Superior temporal gyrus (tissue), 1 donor: ENCODE results near the gene VEZT.
"Not testable (repeated sequence)": the region's sequence is repeated elsewhere in the genome, so short reads cannot be mapped to it uniquely, and the experiment has no call there.

Experiments
- DNase-seq: peaks from one replicate; pipeline ENCODE4 v3.0.0-alpha.2; 2016; ENCODE audit errors: extremely low spot score

VEZT gene, protein sequence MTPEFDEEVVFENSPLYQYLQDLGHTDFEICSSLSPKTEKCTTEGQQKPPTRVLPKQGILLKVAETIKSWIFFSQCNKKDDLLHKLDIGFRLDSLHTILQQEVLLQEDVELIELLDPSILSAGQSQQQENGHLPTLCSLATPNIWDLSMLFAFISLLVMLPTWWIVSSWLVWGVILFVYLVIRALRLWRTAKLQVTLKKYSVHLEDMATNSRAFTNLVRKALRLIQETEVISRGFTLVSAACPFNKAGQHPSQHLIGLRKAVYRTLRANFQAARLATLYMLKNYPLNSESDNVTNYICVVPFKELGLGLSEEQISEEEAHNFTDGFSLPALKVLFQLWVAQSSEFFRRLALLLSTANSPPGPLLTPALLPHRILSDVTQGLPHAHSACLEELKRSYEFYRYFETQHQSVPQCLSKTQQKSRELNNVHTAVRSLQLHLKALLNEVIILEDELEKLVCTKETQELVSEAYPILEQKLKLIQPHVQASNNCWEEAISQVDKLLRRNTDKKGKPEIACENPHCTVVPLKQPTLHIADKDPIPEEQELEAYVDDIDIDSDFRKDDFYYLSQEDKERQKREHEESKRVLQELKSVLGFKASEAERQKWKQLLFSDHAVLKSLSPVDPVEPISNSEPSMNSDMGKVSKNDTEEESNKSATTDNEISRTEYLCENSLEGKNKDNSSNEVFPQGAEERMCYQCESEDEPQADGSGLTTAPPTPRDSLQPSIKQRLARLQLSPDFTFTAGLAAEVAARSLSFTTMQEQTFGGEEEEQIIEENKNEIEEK

DNA sequence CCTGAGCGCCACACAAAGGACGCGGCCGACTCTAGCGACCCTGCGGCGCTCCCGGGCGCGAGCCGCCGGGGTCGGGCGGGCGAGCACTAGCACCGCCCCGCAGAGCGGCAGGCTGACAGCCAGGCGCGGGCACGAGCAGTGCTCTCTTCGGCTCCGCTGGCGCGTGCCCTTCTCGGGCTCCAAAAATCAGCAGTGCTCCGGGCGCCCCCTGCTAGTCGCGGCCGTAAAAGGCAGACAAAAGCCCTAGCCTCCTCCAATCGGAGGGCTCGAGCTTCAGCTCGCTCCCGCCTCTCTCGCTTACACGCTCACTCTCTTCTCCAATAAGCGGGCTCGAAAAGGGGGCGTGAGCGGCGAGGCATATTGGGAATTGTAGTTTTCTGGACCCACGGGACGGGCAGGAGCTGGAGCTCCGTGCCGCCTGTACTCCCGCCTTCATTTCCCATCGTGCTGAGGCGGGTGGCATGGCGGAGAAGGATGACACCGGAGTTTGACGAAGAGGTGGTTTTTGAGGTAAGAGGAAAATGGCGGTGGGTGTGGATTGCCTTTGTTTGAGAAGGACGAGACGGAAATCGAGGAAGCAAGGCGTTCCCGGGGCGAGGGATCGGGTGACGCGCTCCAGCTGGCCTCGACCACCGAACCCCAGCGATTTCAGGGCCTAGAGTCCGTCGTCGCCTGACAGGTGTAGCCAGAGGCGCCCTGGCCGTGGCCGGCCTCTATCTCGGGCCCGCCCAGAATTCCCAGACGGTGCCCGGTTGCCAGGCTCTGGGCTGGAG is at the start of gene VEZT, which contains the start of gene FGD6:
Gene VEZT, plus strand, starts transcription at position 431 of the 773 bp plus-strand sequence. Its CDS starts 44 bp downstream, at position 475.
Gene FGD6, minus strand, starts transcription at position 91 of the 773 bp plus-strand sequence. CDS start 227 bp downstream, outside the sequence.
- peak; percentile 100 for DNase-seq

DNA sequence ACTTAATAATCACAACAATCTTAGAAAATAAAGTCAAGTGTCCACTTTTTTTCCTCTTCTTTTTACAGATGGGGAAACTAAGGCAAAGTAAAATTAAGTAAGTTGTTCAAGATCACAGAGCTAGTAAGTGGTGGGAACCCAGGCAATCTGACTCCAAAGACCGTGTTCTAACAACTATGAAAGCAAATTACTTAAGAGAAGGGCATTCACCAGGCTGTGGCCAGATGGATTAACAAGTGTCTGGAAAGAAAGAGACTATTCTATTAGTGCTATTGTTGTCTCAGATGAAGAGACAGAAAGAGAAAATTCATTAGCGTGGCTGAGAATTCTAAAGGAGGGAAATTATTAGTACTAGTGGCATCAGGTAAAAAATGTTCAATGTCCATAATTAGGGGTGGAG is 48.9 kb upstream of the VEZT start:
- no peak for DNase-seq

DNA sequence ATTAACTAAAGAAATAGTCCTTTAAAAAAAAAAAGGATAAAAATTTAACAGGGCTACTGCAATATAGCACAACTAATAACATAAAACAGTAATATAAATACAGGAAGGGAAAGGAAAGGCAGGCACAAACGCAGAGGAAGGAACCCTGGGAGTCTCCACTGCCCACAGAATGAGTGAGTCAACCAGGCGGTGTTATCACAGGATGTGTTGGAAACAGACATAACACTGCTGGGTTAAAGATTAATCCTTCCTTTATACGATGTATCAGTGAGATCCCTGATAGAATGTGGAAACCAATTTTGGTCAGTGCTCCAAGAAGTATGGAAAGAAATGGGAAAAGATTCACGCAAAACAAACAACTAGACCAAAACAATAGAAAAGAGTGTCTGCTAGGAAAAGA is 48.2 kb upstream of the VEZT start:
- DNase-seq: peak; percentile 4

DNA sequence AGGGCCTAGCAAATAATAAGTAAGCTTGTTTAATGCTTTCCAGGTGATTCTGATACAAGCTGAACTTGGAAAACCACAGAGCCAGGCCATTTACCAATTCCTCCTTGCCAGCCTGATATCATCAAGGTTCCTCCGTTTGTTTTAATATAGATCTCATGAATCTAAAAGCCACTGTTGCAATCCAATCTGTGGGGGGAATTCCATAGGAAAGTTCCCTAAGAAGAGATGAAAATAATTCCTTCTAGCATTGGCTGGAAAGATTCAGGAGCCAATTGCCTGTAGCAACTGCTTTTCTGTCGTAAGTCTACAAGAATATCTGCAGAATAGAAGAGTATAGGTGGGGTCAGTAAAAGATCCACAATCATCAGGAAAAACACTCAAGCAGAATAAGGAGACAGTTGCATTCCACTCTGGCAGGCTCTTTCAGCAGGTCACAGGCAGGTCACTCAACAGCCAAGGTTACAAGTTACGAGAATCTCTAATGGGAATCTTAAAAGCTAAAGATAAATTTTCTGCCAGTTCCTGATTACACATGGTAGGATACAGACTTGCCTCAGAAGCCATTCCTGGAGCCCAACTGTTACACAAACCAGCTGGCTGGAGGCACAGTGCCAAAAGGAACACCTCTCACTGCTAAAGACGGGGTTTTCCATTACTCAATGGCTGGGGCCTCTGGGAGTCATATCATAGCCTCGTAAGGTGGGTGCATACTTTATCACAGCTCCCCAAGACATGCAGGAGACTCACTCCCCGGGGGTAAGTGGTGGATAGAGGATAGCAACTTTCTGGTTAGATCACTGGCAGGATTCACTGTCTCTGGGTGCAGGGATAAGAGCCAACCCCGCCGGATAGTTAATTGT is 44.0 kb upstream of the VEZT start:
- no peak for DNase-seq

DNA sequence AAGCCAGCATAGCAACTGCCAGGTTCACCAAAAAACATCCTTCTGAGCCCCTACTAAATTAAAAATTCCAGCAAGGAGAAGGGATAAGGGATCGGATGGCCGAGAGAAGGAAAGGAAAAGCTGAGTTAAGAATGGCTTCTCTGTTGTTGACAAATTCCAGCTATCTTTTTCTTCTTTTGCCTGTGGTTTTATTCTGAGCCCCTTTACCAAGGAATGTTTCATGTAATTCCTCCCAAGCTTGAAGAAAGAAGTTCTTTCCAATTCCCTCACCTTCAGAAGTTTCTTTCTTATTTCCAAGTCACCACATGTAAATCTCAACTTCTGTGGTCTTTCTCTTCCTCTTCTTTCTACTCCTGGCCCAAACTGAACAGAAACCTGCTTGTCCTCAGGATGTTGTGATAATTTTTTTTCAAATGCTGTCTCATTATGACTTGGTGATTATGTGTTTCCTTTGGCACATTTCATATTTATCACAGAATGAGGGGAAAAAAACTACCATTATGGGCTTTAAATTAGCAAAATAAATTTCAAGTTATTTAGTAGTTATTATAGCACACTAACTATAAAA is 40.3 kb upstream of the VEZT start:
- DNase-seq: no peak

DNA sequence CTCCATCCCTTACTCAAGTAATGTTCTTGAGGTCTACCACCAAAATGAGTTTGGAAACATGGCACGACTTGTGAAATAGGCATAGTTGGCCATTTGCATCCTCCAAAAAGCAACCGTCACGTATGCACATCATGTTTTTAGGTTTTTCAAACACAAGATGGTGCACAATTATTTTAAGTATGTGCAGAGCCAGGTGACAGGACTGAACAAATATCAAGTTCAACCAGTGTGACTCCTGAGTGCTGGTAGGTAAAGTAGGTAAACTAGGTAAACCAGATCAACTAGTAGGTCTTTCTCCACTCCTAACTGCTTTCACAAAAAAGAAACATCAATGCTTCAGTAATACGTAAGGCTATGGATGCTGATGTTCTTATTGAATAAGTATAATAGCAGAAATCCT is 39.5 kb upstream of the VEZT start:
- no peak for DNase-seq

DNA sequence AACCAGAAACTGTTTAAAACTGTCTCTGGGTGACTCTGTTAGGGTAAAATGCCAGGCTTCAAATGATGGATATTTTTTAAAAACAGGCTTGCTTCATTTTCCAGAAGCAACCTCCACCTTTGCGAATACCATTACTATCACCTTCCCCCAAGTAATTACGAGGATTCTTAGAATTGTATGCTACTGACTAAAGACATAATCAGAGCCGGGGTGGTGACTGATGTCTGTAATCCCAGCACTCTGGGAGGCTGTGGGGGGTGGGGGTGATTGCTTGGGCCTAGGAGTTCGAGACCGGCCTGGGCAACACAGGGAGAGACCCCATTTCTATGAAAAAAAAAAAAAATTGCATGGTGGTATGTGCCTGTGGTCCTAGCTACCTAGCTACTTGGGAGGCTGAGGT is 38.6 kb upstream of the VEZT start:
- DNase-seq: no peak

DNA sequence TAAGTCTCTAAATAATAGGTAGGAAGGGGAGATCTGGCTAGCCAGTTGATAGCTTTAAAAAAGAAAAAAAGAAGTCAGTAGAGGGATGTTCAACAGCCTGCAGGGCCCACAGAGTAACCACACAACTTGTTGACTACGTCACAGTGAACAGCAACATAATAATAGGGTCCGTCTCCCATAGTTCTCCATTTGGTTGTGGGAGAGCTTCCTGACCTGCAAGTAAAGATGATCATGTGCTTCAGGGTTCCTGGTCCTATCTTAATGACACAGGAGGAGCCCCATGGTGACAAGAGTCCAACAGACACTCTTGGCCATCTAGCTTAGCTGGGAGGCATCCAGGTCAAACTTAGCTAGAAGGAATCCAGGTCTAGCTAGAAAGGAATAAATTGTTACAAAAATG is 36.5 kb upstream of the VEZT start:
- DNase-seq: no peak

DNA sequence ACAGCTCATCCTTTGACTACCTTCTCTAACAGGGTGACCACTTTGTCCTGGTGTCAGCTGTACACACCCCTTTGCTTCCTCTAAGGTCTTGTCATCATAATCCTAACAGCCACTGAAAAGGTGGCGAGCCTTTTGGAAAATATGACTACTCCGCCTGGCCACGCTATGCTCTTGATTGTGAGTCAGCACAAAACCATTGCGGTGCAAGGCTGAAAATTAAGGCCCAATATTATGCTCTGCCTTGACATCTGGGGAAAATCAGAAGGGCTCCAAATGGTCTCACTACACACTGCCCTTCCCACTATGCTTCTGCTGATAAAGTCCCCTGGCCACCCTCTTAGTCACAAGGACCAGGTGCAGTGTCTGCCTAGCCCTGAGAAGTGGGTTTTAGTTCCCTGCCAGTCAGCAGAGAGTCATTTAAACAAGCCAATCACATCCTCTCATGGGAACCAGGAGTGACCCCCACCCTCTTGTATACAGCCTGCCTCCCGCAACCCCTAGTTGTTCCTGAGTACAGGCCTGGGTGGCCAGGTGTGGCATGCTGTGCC is 34.7 kb upstream of the VEZT start:
- no peak for DNase-seq

DNA sequence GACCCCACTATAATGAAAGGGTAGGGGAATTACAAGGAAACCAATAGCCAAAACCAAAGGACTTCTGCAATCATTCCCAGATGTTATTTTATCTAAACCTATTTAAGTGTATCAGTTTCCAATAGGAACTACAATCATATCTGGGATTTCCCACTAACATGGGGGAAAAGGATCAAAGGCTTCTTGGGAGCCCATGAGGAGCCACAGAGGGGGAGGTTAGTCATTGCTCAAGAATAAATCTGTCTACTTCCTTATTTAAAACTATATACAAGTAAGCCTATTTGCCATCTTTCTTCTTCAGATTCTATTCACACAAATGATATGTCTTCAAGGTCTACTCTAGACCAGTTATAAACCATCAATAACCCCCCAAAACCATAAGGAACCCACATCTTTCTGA is 33.5 kb upstream of the VEZT start:
- DNase-seq: no peak

DNA sequence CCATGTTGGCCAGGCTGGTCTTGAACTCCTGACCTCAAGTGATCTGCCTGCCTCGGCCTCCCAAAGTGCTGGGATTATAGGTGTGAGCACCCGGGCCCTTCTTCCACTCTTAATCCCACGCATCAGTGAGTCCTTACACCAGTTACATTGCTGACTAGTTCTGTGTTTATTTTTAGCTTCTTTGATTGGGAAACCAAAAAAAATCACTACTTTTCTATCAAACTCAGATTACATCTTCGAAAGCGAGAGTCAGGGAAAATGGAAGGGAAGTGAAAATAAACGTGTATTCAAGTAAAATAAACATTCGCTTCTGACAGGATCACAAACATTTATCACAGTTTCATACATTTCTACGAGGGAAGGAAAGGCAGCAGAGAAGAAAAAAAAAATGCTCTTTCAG is 32.5 kb upstream of the VEZT start:
- no peak for DNase-seq

DNA sequence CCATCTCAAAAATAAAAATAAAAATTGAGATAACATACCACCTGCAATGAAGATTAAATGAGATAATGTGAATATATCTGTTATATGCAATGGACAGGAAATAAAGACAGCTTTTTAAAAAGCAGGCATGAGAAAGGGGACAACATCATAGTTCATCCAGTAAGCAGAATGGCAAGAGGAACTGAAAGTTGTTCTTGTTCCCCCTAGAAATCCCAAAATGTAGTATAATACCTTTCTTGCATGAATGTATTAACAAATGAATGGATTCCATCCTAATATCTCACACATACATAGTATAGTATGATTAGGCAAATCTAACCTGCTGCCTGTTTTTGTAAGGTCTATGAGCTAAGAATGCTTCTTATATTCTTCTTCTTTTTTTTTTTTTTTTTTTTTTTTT is 31.8 kb upstream of the VEZT start:
- no peak for DNase-seq

DNA sequence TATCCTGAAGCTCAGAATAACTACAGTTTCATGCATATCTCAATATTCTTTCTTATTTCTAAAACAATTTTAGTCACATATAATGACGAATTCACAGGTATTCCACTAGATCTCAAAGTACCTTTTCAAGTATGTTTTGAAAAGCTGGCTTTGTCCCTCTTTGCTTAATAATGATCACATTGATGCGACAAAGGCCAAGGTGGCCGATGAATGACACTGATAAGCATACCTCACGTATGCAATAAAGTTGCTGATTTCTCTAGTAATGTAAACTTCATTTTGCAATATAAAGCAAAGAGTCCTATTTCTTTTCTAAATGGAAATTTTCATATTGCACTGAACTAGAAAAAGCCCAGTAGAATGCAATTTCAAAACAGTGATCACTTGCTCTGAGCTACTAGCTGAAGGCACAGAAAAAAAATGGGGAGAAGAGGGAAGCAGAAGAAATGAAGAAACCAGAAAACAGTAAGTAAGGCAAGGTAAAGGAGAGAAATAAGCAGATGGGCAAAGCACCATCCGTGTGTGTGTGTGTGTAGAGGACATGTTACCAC is 29.7 kb upstream of the VEZT start:
- no peak for DNase-seq

DNA sequence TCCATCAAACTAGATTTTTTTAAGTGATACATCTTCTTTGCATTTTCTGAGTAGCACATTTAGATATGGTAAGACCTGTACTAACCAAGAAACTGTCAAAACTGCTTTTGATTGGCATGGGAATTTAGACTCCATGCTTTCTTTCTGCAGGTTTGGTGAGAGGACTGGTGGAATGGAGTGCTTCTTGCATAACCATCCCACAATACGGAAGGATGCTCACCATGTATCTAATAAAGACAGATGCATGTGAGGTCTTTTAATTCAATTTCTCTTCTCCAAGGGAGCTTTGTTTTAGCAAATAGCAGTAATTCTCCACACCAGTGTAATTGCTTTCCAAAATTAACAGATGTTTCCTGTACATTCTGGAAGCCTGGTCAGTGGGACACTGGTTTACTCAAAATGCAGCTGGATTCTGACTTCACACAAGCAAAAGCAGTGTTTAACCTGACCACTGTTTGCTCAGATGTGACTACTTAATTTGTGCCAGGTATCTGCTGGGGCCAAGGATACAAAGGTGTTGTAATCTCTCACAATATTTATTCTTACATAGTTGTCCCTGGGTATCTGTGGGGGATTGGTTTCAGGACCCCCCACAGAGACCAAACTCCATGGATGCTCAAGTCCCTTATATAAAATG is 26.4 kb upstream of the VEZT start:
- DNase-seq: no peak

DNA sequence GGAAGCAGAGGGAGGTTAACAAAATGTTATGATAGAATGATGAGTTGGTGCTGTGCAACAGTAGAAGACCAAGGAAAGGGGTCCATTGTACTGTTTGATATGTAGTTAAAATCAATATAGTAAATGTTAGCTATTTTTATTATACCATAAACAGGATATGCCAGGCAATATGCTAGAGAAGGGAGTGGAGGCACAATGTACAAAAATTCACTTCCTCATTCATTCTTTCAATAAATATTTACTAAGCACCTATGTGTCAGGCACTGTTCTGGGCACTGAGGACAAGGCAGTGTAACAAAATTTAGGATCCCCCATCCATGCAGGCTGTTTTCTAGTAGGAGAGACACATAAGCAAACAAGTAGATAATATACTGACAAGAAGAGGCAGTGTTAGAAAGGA is 25.3 kb upstream of the VEZT start:
- no peak for DNase-seq

DNA sequence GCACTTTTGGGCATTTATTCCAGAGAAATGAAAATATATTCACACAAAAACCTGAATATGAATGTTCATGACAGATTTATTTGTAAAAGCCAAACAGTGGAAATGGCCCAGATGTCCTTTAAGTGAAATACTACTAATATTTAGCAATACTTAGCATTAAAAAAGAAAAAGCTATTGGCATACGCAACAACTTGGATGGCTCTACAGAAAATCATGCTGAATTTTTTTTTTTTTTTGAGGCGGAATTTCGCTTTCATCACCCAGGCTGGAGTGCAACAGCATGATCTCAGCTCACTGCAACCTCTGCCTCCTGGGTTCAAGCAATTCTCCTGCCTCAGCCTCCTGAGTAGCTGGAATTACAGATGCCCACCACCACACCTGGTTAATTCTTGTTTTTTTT is 24.5 kb upstream of the VEZT start:
- DNase-seq: no peak

DNA sequence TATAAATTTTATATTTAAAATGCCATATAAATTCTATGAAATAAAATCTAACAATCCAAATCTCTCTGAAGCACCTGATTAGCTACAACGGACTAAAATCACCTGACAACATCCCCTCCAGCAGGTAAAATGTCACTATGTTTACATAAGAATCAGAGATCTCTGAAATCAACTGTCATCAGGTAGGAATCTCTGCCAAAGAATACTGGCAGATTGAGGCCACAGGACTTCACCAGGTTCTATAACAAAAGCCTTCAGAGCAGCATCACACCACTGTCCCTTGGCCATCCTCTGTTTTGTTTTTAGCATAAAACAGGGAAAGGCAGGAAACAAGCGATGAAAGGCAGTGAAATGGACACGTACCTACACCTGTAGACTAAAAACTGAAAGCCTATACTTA is 22.5 kb upstream of the VEZT start:
- no peak for DNase-seq

DNA sequence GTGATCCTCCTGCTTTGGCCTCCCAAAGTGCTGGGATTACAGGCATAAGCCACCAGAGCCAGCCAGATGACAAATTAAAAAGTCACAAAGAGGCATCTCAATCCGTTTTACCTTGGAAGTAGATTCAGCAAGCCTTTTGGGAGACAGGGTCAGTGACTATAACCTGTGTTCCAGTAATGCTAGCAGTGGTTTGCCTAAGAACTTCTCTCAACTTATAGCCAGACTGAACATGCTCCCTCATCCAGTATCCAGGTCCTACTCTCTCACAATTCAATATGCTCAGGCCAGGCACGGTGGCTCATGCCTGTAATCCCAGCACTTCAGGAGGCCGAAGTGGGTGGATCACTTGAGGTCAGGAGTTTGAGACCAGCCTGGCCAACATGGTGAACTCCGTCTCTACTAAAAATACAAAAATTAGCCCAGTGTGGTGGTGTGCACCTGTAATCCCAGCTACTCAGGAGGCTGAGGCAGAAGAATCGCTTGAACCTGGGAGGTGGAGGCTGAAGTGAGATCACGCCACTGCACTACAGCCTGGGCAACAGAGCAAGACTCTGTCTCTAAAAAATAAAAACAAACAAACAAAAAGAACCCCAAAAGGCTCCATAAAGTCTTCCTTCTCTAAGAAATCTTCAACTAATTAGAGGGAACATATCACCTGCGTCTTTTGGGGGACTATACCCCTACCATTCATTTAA is 20.6 kb upstream of the VEZT start:
- not testable (repeated sequence) for DNase-seq

DNA sequence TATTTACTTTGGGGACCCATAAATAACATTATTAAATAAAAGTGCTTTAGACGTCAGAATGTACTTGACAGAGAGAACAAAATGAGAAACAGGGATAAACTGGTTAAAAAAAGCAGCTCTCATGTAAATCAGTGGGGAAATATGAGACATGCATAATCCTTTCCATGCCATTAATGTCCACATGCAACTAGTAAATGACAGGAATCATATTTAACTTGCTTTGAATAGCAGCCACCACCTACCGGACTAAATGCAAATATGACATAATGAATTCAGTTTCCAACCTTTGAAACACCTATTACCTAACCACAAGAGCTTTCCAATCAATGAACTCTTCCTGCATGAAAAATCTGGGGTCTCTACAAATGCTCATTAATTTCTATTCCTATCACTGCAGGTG is 20.0 kb upstream of the VEZT start:
- DNase-seq: no peak
